HFF-Myc (cell line): ENCODE data around the gene BBS10.
A peak's percentile ranks its signal among the peaks of the same experiment; 100 is the strongest.
"Not testable (repeated sequence)": the region's sequence is repeated elsewhere in the genome, so short reads cannot be mapped to it uniquely, and the experiment has no call there.

ENCODE experiments used
- DNase-seq: peaks from one replicate; pipeline ENCODE4 v3.0.0-alpha.2; 2011; ENCODE audit warnings: low read depth; ENCODE audit errors: extremely low read depth
- H3K4me3 ChIP-seq: replicated peaks from 2 replicates; pipeline ENCODE4 v1.5.1; 2011; ENCODE audit warnings: low read depth, mild to moderate bottlenecking, control low read depth, low read length
- TF ChIP-seq, protein P1 (sequence below): IDR thresholded peaks from 2 replicates; pipeline ENCODE4 v1.5.1; 2012; ENCODE audit warnings: mild to moderate bottlenecking, low read depth, low read length, control low read depth; ENCODE audit errors: missing control alignments

Gene BBS10

DNA sequence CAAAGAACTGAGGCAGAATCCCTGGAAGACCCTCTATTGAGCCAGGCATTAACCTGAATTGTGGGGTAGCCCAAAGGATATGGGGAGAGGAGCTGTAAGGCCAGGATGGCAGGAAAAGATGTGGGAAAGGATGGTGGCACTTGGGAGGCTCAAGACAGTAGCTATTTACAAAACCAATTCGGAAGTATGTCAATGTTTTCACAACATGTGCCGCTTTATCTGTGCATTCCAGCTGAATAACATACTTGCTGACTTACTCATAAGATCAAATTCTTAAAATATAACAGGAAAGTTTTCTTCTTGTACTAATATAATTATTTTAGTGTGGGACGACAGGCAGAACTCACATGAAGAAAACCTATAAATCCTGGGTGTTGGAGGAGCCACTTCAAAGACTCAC lies 10.6 kb downstream of the BBS10 start:
- DNase-seq: no peak

DNA sequence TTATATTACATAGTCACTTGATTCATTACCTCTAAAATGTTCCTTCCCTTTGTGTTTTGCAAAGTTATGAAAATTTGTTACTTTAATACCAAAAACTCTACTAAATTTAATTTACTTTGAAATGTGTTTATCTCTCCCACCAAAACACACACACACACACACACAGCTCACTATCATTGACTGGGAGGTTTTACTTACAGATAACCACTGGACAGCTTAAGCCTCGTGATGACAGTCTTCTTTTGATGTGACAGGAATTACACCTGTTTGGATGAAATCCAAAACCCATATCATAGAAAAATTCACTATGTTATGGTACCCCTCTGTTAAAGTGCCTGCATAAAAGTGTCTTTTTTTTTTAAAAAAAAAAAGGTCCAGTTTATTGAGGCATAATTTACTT lies 15.6 kb downstream of the BBS10 start:
- TF ChIP-seq, protein P1, sequence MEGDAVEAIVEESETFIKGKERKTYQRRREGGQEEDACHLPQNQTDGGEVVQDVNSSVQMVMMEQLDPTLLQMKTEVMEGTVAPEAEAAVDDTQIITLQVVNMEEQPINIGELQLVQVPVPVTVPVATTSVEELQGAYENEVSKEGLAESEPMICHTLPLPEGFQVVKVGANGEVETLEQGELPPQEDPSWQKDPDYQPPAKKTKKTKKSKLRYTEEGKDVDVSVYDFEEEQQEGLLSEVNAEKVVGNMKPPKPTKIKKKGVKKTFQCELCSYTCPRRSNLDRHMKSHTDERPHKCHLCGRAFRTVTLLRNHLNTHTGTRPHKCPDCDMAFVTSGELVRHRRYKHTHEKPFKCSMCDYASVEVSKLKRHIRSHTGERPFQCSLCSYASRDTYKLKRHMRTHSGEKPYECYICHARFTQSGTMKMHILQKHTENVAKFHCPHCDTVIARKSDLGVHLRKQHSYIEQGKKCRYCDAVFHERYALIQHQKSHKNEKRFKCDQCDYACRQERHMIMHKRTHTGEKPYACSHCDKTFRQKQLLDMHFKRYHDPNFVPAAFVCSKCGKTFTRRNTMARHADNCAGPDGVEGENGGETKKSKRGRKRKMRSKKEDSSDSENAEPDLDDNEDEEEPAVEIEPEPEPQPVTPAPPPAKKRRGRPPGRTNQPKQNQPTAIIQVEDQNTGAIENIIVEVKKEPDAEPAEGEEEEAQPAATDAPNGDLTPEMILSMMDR: no peak
- H3K4me3 ChIP-seq: no peak overlapping the region
- DNase-seq: no peak

More for the DNA sequence above, 10.6 kb downstream of the BBS10 start:
- TF ChIP-seq, protein P1: no peak
- no peak overlapping the region for H3K4me3 ChIP-seq

DNA sequence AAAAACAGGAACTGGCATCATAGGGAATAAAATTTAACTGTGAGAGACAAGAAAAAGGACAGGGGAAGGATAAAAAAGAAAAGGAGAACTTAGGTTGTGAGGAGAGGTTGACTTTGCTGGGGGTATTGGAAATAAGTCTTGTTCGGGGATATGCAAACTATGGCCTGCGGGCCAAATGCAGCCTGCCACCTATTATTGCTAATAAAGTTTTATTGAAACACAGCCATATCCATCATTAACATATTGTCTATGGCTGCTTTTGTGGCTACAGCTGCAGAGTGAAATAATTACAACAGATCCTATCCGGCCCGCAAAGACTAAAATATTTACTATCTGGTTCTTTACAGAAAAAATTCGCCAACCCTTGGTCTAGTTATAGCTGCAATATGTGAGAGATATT lies 18.6 kb downstream of the BBS10 start:
- DNase-seq: no peak
- TF ChIP-seq, protein P1: no peak
- H3K4me3 ChIP-seq: no peak overlapping the region

DNA sequence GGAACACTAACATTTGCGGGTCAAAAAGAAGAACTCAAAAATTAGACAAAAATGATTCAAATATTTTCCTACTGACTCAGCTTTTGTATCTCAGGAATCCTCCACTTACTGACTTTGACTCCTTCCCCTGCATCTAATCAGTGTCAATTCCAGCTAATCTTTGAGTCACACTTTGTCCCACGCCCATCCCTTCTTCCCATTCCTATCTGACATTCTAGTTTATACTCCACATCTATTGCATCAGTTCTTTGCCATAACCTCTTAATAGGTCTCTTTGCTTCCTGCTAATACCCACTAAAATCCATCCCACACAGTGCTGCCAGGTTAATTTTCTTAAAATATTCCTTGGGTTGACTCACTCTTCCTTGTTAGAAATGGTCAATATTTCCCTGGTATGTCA lies 19.1 kb downstream of the BBS10 start:
- H3K4me3 ChIP-seq: no peak overlapping the region
- TF ChIP-seq, protein P1: no peak
- DNase-seq: peak; percentile 43

DNA sequence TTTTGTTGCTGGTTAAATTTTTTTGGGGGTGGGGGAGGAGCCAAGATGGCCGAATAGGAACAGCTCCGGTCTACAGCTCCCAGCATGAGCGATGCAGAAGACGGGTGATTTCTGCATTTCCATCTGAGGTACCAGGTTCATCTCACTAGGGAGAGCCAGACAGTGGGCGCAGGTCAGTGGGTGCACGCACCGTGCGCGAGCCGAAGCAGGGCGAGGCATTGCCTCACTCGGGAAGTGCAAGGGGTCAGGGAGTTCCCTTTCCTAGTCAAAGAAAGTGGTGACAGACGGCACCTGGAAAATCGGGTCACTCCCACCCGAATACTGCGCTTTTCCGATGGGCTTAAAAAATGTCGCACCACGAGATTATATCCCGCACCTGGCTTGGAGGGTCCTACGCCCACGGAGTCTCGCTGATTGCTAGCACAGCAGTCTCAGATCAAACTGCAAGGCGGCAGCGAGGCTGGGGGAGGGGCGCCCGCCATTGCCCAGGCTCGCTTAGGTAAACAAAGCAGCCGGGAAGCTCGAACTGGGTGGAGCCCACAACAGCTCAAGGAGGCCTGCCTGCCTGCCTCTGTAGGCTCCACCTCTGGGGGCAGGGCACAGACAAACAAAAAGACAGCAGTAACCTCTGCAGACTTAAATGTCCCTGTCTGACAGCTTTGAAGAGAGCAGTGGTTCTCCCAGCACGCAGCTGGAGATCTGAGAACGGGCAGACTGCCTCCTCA lies 28.5 kb downstream of the BBS10 start:
- DNase-seq, H3K4me3 ChIP-seq: not testable (repeated sequence)

DNA sequence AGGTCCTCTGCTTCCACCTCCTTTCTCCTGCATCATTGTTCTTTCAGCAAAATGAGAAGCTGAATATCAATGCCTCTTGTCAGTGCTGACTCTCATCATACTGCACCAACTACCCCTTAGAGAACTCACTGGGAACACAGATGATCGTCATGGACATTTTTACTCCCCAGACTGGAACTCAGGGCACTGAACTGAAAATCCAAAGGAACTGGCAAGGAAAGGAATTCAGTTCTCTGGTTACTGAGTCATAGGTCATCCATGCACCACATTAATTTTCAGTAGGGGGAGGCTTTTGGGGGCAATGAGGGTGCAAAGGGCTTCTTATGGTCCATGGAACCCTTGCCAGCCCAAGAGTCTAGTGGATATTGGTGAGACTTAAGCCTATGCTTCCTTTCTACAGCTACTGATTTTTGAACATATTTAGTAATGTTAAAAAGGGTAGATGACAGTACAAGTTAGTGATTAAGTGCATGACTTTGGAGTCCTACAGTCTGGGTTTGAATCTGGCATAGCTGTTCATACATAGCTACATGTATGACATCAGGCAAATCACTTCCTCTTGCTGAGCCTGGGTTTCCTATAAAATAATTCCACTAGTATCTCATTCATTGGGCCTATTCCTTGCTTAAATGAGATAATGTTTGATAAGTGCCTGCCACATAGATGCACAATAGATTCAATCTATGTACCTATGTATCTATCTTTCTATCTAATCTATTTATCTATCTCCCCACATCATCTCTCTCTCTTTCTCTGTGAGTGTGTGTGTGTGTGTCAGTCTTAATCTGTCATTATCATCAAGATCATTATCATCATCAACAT lies 29.2 kb downstream of the BBS10 start:
- no peak for DNase-seq
- no peak overlapping the region for H3K4me3 ChIP-seq
- TF ChIP-seq, protein P1: no peak

DNA sequence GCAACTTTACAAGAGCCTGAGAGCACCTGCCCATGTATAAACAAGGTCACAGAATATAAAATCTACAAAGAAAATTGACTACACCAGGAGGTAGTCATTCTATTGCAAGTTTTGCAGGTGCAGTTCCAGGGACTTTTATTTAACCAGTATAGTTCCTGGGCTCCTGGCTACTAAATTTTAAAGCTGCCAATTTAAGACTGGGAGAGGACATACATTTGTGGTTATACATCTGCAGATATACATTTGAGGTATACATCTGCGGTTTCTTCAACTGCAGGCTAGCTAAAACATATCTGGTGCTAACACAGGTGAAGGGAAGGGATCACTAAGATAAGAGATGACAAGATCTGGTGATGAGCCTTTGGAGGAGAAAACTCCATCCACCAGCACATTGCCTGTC lies 30.2 kb downstream of the BBS10 start:
- TF ChIP-seq, protein P1: no peak
- no peak overlapping the region for H3K4me3 ChIP-seq
- DNase-seq: no peak
